Keratinocyte (primary cell): ENCODE measurements around the gene CXCL1.

Experiments
- CTCF ChIP-seq, 3 experiments: IDR thresholded peaks in 1 of 3; conservative IDR thresholded peaks in 1 of 3; optimal IDR thresholded peaks in 1 of 3; 2 replicates in 2 of 3; 3 replicates in 1 of 3; pipeline versions ENCODE3 to v1.5.1; 2011; ENCODE audit warnings: low read length in 3 of 3, mild to moderate bottlenecking in 3 of 3, moderate library complexity in 2 of 3, control low read depth in 1 of 3, inconsistent platforms in 1 of 3; ENCODE audit not compliant: insufficient read depth in 2 of 3; ENCODE audit errors: extremely low read depth in 1 of 3
- EZH2 ChIP-seq: IDR thresholded peaks from one replicate; pipeline ENCODE4 v1.6.1; 2012; ENCODE audit warnings: inconsistent platforms, mild to moderate bottlenecking, low read length, moderate library complexity

- no peak for TF ChIP-seq CTCF (optimal IDR thresholded peaks at IDR 0.05 in 1 of 3, IDR thresholded peaks at IDR 0.05 in 1 of 3, conservative IDR thresholded peaks at IDR 0.05 in 1 of 3; ENCODE audit: extremely low read depth in 1 of 3, insufficient read depth in 2 of 3, low read length in 3 of 3)
- no peak for TF ChIP-seq EZH2
Measured at GRCh38 chr4:73855406-73855805, 13.8 kb upstream of the CXCL1 start.
